HepG2 (cell line): ENCODE data around the gene SH3YL1. TPM values are rescaled to one million over a fixed set of nuclear protein-coding genes. Genes with fewer than 3 reads are reported as not detected.

Source experiments
- ETV6 ChIP-seq: sonication (generic); formaldehyde crosslinking; conservative IDR thresholded peaks from 2 replicates; pipeline ENCODE4 v1.4.0; 2020; ENCODE audit warnings: missing genetic modification reagents
- HOXA5 ChIP-seq: sonication (generic); formaldehyde crosslinking; IDR thresholded peaks from 2 replicates; pipeline ENCODE4 v1.4.0; 2020; ENCODE audit warnings: missing genetic modification reagents
- IRF9 ChIP-seq: sonication (generic); formaldehyde crosslinking; IDR thresholded peaks from 2 replicates; pipeline ENCODE4 v1.8.0; 2022; ENCODE audit warnings: missing genetic modification reagents, mild to moderate bottlenecking, borderline replicate concordance
- MIER2 ChIP-seq: IDR thresholded peaks from 2 replicates; pipeline ENCODE4 v1.6.1; 2016; ENCODE audit warnings: missing biosample characterization, missing genetic modification reagents
- MTERF4 ChIP-seq: sonication (generic); formaldehyde crosslinking; IDR thresholded peaks from 2 replicates; pipeline ENCODE4 v1.8.0; 2023; ENCODE audit warnings: mild to moderate bottlenecking, missing genetic modification reagents
- PAWR ChIP-seq: sonication (generic); formaldehyde crosslinking; IDR thresholded peaks from 2 replicates; pipeline ENCODE4 v1.4.0; 2020; ENCODE audit warnings: missing genetic modification reagents, mild to moderate bottlenecking, borderline replicate concordance
- REST ChIP-seq, 2 experiments: IDR thresholded peaks; 2 replicates each; pipeline ENCODE4 v1.6.1; 2011 to 2012; ENCODE audit warnings: low read length in 2 of 2, borderline replicate concordance in 1 of 2, low read depth in 1 of 2, mild to moderate bottlenecking in 1 of 2, moderate library complexity in 1 of 2
- ZBTB40 ChIP-seq, 2 experiments: fragments of 450-650 bp in 1 of 2; sonication (generic) in 1 of 2; formaldehyde crosslinking in 1 of 2; IDR thresholded peaks; 2 replicates each; pipeline versions ENCODE4 v1.6.1 to v1.8.0; 2016 to 2022; ENCODE audit warnings: antibody characterized with exemption in 1 of 2, mild to moderate bottlenecking in 1 of 2, missing genetic modification reagents in 1 of 2
- ZNF354B ChIP-seq: sonication (generic); formaldehyde crosslinking; IDR thresholded peaks from 2 replicates; pipeline ENCODE4 v1.8.0; 2022; ENCODE audit warnings: mild to moderate bottlenecking, missing genetic modification reagents
- ZNF572 ChIP-seq: sonication (generic); formaldehyde crosslinking; IDR thresholded peaks from 2 replicates; pipeline ENCODE4 v1.5.1; 2020; ENCODE audit warnings: mild to moderate bottlenecking, missing genetic modification reagents
- ZNF781 ChIP-seq: sonication (generic); formaldehyde crosslinking; IDR thresholded peaks from 2 replicates; pipeline ENCODE4 v1.5.1; 2020; ENCODE audit warnings: borderline replicate concordance, mild to moderate bottlenecking, missing genetic modification reagents; ENCODE audit errors: not compliant biosample characterization
- polyA plus RNA-seq, 8 experiments: library from polyadenylated mRNA; depleted of rRNA in 3 of 8; stranded (reverse) in 7 of 8; unstranded in 1 of 8; fragments of >200 nt; fragmentation: Illumina TruSeq in 4 of 8; extraction: Trizol in 4 of 8; gene quantifications; 2 replicates each; pipeline versions ENCODE4 v1.2.1 to v1.2.3, GENCODE V29; 2011 to 2016; ENCODE audit warnings: low read depth in 4 of 8, missing spikeins in 1 of 8, mixed read lengths in 1 of 8; ENCODE audit not compliant: insufficient read depth in 1 of 8
- total RNA-seq, 5 experiments: library from RNA; depleted of rRNA; stranded (reverse); fragments of >200 nt; fragmentation: Illumina TruSeq; extraction: Trizol; gene quantifications; 2 replicates each; pipeline ENCODE4 v1.2.3, GENCODE V29; 2016; ENCODE audit warnings: low read depth in 1 of 5

Gene SH3YL1
- total and polyA plus RNA-seq, 2 of the 13 experiments (the other 11 are each of a cell fraction or from before 2014, with no cell fraction given) = 13.0 to 48.2 TPM

- peak in 1 of 2 experiments; percentile 67; a peak in 1 of 4 replicates for TF ChIP-seq REST (IDR thresholded peaks at IDR 0.05; ENCODE audit: borderline replicate concordance in 1 of 2, low read depth in 1 of 2, low read length in 2 of 2)
- TF ChIP-seq ZBTB40 (IDR thresholded peaks at IDR 0.05) = no peak
- TF ChIP-seq ZBTB40 (CRISPR knock-in tag; IDR thresholded peaks at IDR 0.05) = peak; percentile 78
- no peak for TF ChIP-seq PAWR (CRISPR knock-in tag)
- TF ChIP-seq IRF9 = peak; percentile 73; the same call in 1 of the 2 replicates
- TF ChIP-seq MIER2 (CRISPR knock-in tag) = no peak; the same call in 1 of the 2 replicates
- peak; percentile 75 for TF ChIP-seq ZNF781 (CRISPR knock-in tag)
- TF ChIP-seq HOXA5 (CRISPR knock-in tag) = no peak; the same call in 1 of the 2 replicates
- TF ChIP-seq ZNF572 = peak; percentile 61; the same call in 1 of the 2 replicates
- TF ChIP-seq MTERF4 (CRISPR knock-in tag) = peak; percentile 35; the same call in 1 of the 2 replicates
- TF ChIP-seq ZNF354B (CRISPR knock-in tag) = 0 out of 2 replicates have a peak, but pooled peaks have one; percentile 20
- TF ChIP-seq ETV6 = no peak; the same call in 1 of the 2 replicates
Measured at GRCh38 chr2:264493-265468, 949 bp upstream of the SH3YL1 start, which contains the start of gene ACP1 (continued).
